Subcutaneous abdominal adipose tissue (tissue), 5 donors: Measurements from ENCODE around the gene TMEM121.

Experiments
- H3K27ac ChIP-seq: one replicate; pipeline ENCODE4 v1.7.0; 2013; ENCODE audit warnings: low read depth, mild to moderate bottlenecking, inconsistent platforms, low read length, moderate library complexity
- H3K27me3 ChIP-seq, 5 donors: one replicate each; pipeline ENCODE4 v1.7.0; 2013; ENCODE audit warnings: low read length in 5 of 5, inconsistent platforms in 1 of 5; ENCODE audit not compliant: control insufficient read depth in 5 of 5, insufficient read depth in 4 of 5
- H3K36me3 ChIP-seq, 5 donors: one replicate each; pipeline ENCODE4 v1.7.0; 2013; ENCODE audit warnings: low read length in 5 of 5; ENCODE audit not compliant: control insufficient read depth in 5 of 5, insufficient read depth in 5 of 5
- H3K4me1 ChIP-seq, 5 donors: one replicate each; pipeline ENCODE4 v1.7.0; 2013; ENCODE audit warnings: low read length in 5 of 5, mild to moderate bottlenecking in 3 of 5, moderate library complexity in 1 of 5; ENCODE audit not compliant: control insufficient read depth in 5 of 5, insufficient read depth in 5 of 5
- H3K4me3 ChIP-seq, 5 donors: one replicate each; pipeline ENCODE4 v1.7.0; 2013; ENCODE audit warnings: low read length in 5 of 5, low read depth in 1 of 5
- H3K9ac ChIP-seq, 5 donors: one replicate each; pipeline ENCODE4 v1.7.0; 2013; ENCODE audit warnings: low read length in 5 of 5, mild to moderate bottlenecking in 4 of 5, moderate library complexity in 3 of 5
- H3K9me3 ChIP-seq, 5 donors: one replicate each; pipeline ENCODE4 v1.7.0; 2013; ENCODE audit warnings: low read length in 5 of 5; ENCODE audit not compliant: control insufficient read depth in 5 of 5
- donor health status: healthy.
- donor health status: healthy.
- donor health status: healthy.
- donor health status: healthy.
- donor health status: healthy.

Gene TMEM121

GRCh38 chr14:105481886-105482457 is 44.4 kb upstream of the TMEM121 start:
- Histone ChIP-seq H3K4me3 (peak overlapping the region in 4 of 5 donors; percentile 36 to 54 (median 48)), H3K27ac (peak overlapping the region; percentile 85), H3K9me3 (no peaks in the 10 kb centered on the region), H3K27me3 (peaks cover 0 to 13% (median 2%) of the 10 kb centered on the region in 5 donors), H3K36me3 (peaks cover 0 to 8% (median 6%) of the 10 kb centered on the region in 5 donors), H3K9ac (peak overlapping the region in 3 of 5 donors; percentile 13 to 59 (median 21)), H3K4me1 (peaks cover 18 to 80% (median 72%) of the 10 kb centered on the region in 5 donors)

- peaks cover 0 to 8% (median 6%) of the 10 kb centered on the region in 5 donors for H3K36me3 ChIP-seq
- H3K9me3 ChIP-seq, result no peaks in the 10 kb centered on the region
- peaks cover 0 to 13% (median 2%) of the 10 kb centered on the region in 5 donors for H3K27me3 ChIP-seq
- H3K4me3 ChIP-seq, result peak overlapping the region in 3 of 5 donors; percentile 45 to 54 (median 50)
- H3K4me1 ChIP-seq, result peaks cover 18 to 79% (median 74%) of the 10 kb centered on the region in 5 donors
- peak overlapping the region in 3 of 5 donors; percentile 13 to 59 (median 14) for H3K9ac ChIP-seq
- peak overlapping the region; percentile 85 for H3K27ac ChIP-seq
Observed at GRCh38 chr14:105482486-105483110, 43.8 kb upstream of the TMEM121 start.

GRCh38 chr14:105483300-105484068 is 42.9 kb upstream of the TMEM121 start:
- Histone ChIP-seq H3K4me3 (no peak overlapping the region), H3K36me3 (peaks cover 0 to 9% (median 6%) of the 10 kb centered on the region in 5 donors), H3K9me3 (no peaks in the 10 kb centered on the region), H3K4me1 (peaks cover 18 to 87% (median 82%) of the 10 kb centered on the region in 5 donors), H3K9ac (peak overlapping the region in 3 of 5 donors; percentile 13 to 59 (median 14)), H3K27ac (peak overlapping the region; percentile 85), H3K27me3 (peaks cover 0 to 13% (median 2%) of the 10 kb centered on the region in 5 donors)

- Histone ChIP-seq H3K27ac (no peak overlapping the region), H3K9ac (peak overlapping the region in 1 of 5 donors; percentile 2), H3K4me3 (peak overlapping the region in 2 of 5 donors; percentile 6 to 19), H3K4me1 (peaks cover 18 to 94% (median 91%) of the 10 kb centered on the region in 5 donors), H3K27me3 (peaks cover 0 to 11% (median 2%) of the 10 kb centered on the region in 5 donors), H3K9me3 (no peaks in the 10 kb centered on the region), H3K36me3 (peaks cover 0 to 9% (median 5%) of the 10 kb centered on the region in 5 donors)
Observed at GRCh38 chr14:105484069-105484996, 42.0 kb upstream of the TMEM121 start.

- Histone ChIP-seq H3K27me3 (peaks cover 0 to 4% (median 0%) of the 10 kb centered on the region in 5 donors), H3K4me1 (peaks cover 18 to 97% (median 92%) of the 10 kb centered on the region in 5 donors), H3K27ac (no peak overlapping the region), H3K9me3 (no peaks in the 10 kb centered on the region), H3K36me3 (peaks cover 0 to 3% (median 0%) of the 10 kb centered on the region in 5 donors), H3K4me3 (peak overlapping the region in 1 of 5 donors; percentile 6), H3K9ac (no peak overlapping the region)
Observed at GRCh38 chr14:105484997-105485393, 41.4 kb upstream of the TMEM121 start.

- H3K36me3 ChIP-seq, result peaks cover 0 to 3% (median 0%) of the 10 kb centered on the region in 5 donors
- peak overlapping the region in 2 of 5 donors; percentile 23 to 41 for H3K9ac ChIP-seq
- H3K27me3 ChIP-seq, result peaks cover 0 to 3% (median 0%) of the 10 kb centered on the region in 5 donors
- peaks cover 18 to 95% (median 85%) of the 10 kb centered on the region in 5 donors for H3K4me1 ChIP-seq
- peak overlapping the region; percentile 46 for H3K27ac ChIP-seq
- no peaks in the 10 kb centered on the region for H3K9me3 ChIP-seq
- H3K4me3 ChIP-seq, result peak overlapping the region in 2 of 5 donors; percentile 26 to 75
Observed at GRCh38 chr14:105485739-105486162, 40.6 kb upstream of the TMEM121 start.

GRCh38 chr14:105486163-105486973 is 40.0 kb upstream of the TMEM121 start, which contains the start of gene CRIP1:
TSS of gene CRIP1 (plus strand) at chr14:105486886. CDS start at chr14:105487260, 374 bp downstream.
- peak within 1 kb of the TSS in 4 of 5 donors; percentile 67 to 84 (median 77) for H3K4me3 ChIP-seq
- peaks cover 0 to 3% (median 0%) of the 10 kb centered on the region in 5 donors for H3K27me3 ChIP-seq
- H3K36me3 ChIP-seq, result peaks cover 0 to 3% (median 0%) of the 10 kb centered on the region in 5 donors
- H3K9ac ChIP-seq, result peak within 1 kb of the TSS in 4 of 5 donors; percentile 58 to 75 (median 66)
- H3K4me1 ChIP-seq, result peaks cover 17 to 91% (median 80%) of the 10 kb centered on the region in 5 donors
- H3K27ac ChIP-seq, result peak within 1 kb of the TSS; percentile 46
- no peaks in the 10 kb centered on the region for H3K9me3 ChIP-seq

GRCh38 chr14:105486974-105487448 is 39.4 kb upstream of the TMEM121 start:
- peaks cover 16 to 91% (median 81%) of the 10 kb centered on the region in 5 donors for H3K4me1 ChIP-seq
- H3K9me3 ChIP-seq, result no peaks in the 10 kb centered on the region
- no peak overlapping the region for H3K27ac ChIP-seq
- peak overlapping the region in 4 of 5 donors; percentile 67 to 84 (median 77) for H3K4me3 ChIP-seq
- H3K36me3 ChIP-seq, result peaks cover 0 to 3% (median 2%) of the 10 kb centered on the region in 5 donors
- peaks cover 0 to 3% (median 0%) of the 10 kb centered on the region in 5 donors for H3K27me3 ChIP-seq
- H3K9ac ChIP-seq, result peak overlapping the region in 4 of 5 donors; percentile 58 to 75 (median 66)
